ENCODE data around the gene FFAR3.

Gene FFAR3

DNA sequence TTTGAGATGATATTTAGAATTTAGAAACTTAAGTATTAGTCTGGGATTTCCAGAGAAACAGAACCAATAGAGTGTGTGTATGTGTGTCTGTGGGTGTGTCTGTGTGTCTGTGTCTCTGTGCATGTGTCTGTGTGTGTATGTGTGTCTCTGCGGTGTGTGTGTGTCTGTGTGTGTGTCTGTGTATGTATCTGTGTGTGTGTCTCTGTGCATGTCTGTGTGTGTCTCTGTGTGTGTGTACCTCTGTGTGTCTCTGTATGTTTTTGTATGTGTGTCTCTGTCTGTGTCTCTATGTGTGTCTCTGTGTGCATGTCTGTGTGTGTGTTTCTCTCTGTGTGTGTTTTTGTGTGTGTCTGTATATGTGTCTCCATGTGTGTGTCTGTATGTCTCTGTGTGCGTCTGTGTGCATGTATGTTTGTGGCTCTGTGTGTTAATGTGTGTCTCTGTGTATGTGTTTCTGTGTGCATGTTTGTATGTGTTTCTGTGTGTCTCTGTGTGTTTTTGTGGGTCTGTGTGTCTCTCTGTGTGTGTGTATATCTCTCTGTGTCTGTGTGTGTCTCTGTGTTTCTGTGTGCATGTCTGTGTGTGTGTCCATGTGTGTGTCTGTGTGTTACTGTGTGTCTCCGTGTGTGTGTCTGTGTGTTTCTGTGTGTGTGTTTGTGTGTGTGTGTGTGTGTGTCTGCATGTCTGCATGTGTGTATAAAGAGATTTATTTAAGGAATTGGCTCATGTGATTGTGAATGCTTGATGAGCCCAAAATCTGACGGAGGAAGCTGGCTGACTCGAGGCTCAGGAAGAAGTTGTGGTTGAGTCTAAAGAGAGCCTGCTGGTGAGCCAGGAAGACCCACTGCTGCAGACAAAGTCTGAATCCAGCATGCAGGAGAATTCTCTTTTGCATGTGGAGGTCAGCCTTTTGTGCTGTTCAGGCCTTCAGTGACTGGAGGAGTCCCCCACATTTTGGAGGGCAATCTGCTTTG, 34.8 kb downstream of the FFAR3 start:
- H3K4me3 ChIP-seq (ENCODE audit: control insufficient read depth, low read depth, low read length), result no peak overlapping the region
- TF ChIP-seq, protein P1, sequence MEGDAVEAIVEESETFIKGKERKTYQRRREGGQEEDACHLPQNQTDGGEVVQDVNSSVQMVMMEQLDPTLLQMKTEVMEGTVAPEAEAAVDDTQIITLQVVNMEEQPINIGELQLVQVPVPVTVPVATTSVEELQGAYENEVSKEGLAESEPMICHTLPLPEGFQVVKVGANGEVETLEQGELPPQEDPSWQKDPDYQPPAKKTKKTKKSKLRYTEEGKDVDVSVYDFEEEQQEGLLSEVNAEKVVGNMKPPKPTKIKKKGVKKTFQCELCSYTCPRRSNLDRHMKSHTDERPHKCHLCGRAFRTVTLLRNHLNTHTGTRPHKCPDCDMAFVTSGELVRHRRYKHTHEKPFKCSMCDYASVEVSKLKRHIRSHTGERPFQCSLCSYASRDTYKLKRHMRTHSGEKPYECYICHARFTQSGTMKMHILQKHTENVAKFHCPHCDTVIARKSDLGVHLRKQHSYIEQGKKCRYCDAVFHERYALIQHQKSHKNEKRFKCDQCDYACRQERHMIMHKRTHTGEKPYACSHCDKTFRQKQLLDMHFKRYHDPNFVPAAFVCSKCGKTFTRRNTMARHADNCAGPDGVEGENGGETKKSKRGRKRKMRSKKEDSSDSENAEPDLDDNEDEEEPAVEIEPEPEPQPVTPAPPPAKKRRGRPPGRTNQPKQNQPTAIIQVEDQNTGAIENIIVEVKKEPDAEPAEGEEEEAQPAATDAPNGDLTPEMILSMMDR (IDR thresholded peaks at IDR 0.05; ENCODE audit: control insufficient read depth, insufficient read depth, low read depth, low read length, missing control alignments), result no peak
- DNase-seq (ENCODE audit: low read depth), result no peak

DNA sequence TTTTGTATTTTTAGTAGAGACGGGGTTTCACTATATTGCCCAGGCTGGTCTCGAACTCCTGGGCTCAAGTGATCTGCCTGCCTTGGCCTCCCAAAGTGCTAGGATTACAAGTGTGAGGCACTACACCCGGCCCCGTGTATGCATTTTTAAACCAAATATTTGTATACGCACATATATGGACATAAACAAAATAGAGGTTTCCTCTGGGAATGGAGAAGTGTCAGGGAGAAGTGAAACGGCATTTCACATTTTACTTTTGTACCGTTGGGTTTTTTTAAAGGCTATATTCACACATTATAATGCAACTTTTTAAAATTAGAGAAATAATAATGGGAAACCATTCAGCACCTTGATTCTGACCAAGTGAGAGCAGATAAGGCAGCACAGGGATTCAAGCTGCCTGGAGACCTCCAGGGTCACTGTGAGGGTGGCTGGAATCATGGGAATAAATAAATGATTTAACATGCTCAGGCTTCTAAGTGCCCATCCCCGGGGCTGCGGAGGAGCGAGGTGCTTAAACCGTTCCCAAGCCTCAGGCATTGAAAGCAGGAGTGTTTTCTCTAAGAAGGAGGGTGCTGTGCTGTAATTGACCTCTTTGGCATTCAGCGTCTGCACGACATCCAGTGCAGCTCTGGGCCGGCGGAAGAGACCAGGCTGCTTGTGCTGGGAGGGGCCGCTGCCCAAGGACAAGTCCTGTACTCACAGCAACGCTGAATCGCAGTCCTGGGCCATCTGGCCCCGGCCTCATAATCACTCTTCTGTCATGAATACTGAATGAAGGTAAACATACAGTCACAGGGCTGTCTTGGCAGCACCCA, 37.3 kb downstream of the FFAR3 start:
- TF ChIP-seq, protein P1 (IDR thresholded peaks at IDR 0.05; ENCODE audit: control insufficient read depth, insufficient read depth, low read depth, low read length, missing control alignments), result no peak
- no peak overlapping the region for H3K4me3 ChIP-seq (ENCODE audit: control insufficient read depth, low read depth, low read length)
- no peak for DNase-seq (ENCODE audit: low read depth)

DNA sequence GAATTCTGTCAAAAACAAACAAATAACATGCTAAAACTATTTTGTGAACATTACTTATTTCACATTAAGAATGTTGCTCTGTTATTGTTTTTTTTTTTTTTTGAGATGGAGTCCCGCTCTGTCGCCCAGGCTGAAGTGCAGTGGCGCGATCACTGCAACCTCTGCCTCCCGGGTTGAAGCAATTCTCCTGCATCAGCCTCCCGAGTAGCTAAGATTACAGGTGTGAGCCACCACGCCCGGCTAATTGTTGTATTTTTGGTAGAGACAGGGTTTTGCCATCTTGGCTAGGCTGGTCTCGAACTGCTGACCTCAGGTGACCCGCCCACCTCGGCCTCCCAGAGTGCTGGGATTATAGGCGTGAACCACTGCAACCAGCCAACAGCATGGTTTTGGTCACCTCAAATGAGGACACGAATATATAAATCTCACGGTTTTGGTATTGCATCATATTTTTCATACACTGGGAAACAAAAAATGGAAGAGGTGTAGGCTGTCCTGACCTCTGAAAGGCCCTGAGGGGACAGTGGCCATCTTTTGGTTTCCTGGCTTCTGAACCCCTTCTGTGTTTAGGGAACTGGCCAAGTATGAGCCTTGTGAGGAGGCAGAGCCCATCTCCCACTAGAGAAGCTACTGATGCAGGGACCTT, 38.1 kb downstream of the FFAR3 start:
- H3K4me3 ChIP-seq (ENCODE audit: control insufficient read depth, low read depth, low read length), result no peak overlapping the region
- no peak for DNase-seq (ENCODE audit: low read depth)
- TF ChIP-seq, protein P1 (IDR thresholded peaks at IDR 0.05; ENCODE audit: control insufficient read depth, insufficient read depth, low read depth, low read length, missing control alignments), result no peak

DNA sequence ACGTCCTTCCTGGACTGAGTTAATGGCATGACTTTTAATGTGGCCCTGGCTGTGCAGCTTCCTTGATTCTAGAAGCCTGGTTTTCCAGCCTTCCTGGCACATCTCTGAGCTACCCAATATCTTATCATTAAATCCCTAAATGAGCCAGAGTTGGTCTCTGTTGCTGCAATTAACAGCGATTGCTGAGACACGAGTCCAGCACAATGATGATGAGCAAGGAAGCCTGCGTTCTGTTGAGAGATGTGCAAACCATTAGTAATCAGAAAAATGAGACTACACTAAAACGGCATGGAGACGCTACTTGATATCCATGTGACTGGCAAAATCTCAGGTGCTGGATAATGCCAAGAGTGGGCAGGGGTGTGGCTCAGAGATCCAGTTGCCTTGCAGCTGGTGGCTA, 38.8 kb downstream of the FFAR3 start:
- no peak overlapping the region for H3K4me3 ChIP-seq (ENCODE audit: control insufficient read depth, low read depth, low read length)
- no peak for DNase-seq (ENCODE audit: low read depth)
- TF ChIP-seq, protein P1 (IDR thresholded peaks at IDR 0.05; ENCODE audit: control insufficient read depth, insufficient read depth, low read depth, low read length, missing control alignments), result no peak

DNA sequence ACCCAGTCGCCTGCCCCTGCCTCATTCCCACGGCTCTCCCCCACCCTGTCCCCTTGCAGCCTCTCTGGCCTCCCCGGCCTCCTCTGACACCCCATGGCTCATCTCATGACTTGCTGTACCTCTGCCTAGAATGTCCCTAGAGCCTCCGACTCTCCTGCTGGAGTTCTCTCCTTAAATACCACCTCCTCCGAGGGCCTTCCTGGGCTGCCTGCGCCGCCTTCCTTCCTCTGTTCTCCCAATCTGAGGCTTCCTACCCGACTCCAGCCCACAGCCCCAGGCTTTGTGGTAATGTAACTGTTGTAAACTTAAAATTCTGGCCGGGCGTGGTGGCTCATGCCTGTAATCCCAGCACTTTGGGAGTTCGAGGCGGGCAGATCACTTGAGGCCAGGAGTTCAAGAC, 40.3 kb downstream of the FFAR3 start:
- DNase-seq (ENCODE audit: low read depth), result no peak
- TF ChIP-seq, protein P1 (IDR thresholded peaks at IDR 0.05; ENCODE audit: control insufficient read depth, insufficient read depth, low read depth, low read length, missing control alignments), result no peak
- no peak overlapping the region for H3K4me3 ChIP-seq (ENCODE audit: control insufficient read depth, low read depth, low read length)

DNA sequence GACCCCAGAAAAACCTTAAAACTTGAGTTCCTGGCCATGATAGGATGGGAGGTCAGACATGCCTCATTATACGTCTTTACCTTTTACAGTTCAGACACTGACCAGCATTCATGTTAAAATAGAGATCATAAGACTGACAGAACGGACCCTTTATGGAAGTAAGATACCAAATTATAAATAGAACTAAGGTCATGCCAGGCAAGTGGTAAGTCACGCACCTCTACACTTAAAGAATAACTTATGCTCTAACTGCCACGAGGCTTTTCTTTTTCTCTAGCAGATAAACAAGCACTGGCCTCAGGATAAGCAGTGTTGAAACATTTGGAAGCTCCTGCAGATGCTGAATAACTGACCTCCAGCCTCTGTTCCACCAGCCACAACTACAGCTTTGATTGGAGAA, 41.0 kb downstream of the FFAR3 start:
- TF ChIP-seq, protein P1 (IDR thresholded peaks at IDR 0.05; ENCODE audit: control insufficient read depth, insufficient read depth, low read depth, low read length, missing control alignments), result no peak
- no peak for DNase-seq (ENCODE audit: low read depth)
- no peak overlapping the region for H3K4me3 ChIP-seq (ENCODE audit: control insufficient read depth, low read depth, low read length)

Data from AG09309 (cell line).